Keratinocyte (primary cell): ENCODE results near the gene MCRIP2.

Source experiments
- EZH2 ChIP-seq: IDR thresholded peaks from one replicate; pipeline ENCODE4 v1.6.1; 2012; ENCODE audit warnings: inconsistent platforms, mild to moderate bottlenecking, low read length, moderate library complexity
- TF ChIP-seq, protein P1 (sequence below), 3 experiments: IDR thresholded peaks in 1 of 3; conservative IDR thresholded peaks in 1 of 3; optimal IDR thresholded peaks in 1 of 3; 2 replicates in 2 of 3; 3 replicates in 1 of 3; pipeline versions ENCODE3 to v1.5.1; 2011; ENCODE audit warnings: low read length in 3 of 3, mild to moderate bottlenecking in 3 of 3, moderate library complexity in 2 of 3, control low read depth in 1 of 3, inconsistent platforms in 1 of 3; ENCODE audit not compliant: insufficient read depth in 2 of 3; ENCODE audit errors: extremely low read depth in 1 of 3

DNA sequence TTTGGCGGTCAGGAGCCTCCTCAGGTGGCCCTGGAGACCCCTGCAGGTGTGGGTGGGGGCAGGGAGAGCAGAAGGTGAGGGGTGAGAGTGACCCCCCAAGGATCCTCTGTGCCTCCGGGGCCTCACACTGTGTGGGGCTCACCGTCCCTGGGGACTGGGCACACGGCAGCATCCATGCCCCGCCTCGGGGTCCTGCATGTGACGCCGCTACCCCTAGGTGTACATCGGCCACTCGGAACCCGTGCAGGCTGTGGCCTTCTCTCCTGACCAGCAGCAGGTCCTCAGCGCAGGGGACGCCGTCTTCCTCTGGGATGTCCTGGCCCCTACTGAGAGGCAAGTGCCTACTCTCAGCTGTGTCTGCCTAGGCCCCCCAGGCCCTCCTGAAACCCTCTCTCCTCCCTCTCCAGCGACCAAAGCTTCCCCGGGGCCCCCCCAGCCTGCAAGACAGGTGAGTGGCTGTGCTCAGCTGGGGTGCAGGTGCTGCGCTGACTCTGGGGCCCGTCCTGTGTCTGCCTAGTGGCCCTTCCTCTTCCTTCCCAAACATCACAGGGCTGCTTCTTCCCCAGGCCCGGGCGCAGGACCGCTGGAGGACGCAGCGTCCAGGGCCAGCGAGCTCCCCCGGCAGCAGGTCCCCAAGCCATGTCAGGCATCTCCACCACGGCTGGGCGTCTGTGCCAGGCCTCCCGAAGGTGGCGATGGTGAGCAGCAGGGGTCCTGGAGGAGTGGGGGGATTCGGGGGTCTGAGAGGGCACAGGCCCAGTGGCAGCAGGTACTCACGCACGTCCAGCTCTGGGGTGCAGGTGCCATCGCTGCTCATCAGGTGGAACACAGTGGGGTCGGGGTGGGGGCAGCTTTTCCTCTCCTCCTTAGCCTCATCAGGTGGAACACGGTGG lies 17.3 kb downstream of the MCRIP2 start:
- TF ChIP-seq, protein P1, sequence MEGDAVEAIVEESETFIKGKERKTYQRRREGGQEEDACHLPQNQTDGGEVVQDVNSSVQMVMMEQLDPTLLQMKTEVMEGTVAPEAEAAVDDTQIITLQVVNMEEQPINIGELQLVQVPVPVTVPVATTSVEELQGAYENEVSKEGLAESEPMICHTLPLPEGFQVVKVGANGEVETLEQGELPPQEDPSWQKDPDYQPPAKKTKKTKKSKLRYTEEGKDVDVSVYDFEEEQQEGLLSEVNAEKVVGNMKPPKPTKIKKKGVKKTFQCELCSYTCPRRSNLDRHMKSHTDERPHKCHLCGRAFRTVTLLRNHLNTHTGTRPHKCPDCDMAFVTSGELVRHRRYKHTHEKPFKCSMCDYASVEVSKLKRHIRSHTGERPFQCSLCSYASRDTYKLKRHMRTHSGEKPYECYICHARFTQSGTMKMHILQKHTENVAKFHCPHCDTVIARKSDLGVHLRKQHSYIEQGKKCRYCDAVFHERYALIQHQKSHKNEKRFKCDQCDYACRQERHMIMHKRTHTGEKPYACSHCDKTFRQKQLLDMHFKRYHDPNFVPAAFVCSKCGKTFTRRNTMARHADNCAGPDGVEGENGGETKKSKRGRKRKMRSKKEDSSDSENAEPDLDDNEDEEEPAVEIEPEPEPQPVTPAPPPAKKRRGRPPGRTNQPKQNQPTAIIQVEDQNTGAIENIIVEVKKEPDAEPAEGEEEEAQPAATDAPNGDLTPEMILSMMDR (optimal IDR thresholded peaks at IDR 0.05 in 1 of 3, IDR thresholded peaks at IDR 0.05 in 1 of 3, conservative IDR thresholded peaks at IDR 0.05 in 1 of 3; ENCODE audit: extremely low read depth in 1 of 3, insufficient read depth in 2 of 3, low read length in 3 of 3) = peak in 2 of 3 experiments; percentile 6 to 26
- TF ChIP-seq EZH2 = no peak
